GM18499 (cell line): ENCODE measurements around the gene RHBG.
"Not testable (repeated sequence)": the region's sequence is repeated elsewhere in the genome, so short reads cannot be mapped to it uniquely, and the experiment has no call there.

ENCODE experiments used
- ATAC-seq: cut with Tn5 transposase; IDR thresholded peaks from one replicate; pipeline ENCODE4 v1.9.1; 2021; ENCODE audit warnings: moderate number of reproducible peaks; ENCODE audit not compliant: insufficient read depth, unreplicated experiment

The RHBG gene

DNA sequence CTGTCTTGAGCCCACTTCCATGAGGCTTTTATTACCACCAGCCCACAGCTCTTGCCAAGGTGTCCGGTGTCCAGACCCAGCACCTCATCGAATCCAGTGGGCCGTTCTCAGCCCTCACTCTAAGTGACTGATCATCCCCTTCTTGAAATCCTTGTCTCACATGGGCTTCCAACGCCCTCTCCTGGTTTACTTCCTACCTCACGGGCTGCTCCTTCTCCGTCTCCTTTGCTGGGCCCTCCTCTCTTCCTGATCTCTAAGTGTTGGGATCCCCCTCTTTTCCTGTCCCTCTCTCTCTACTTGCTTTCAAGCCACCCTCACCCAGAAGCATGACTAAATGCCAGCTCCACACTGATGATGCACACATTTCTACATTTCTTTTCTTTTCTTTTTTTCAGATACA is 9.0 kb upstream of the RHBG start:
- ATAC-seq = no peak

DNA sequence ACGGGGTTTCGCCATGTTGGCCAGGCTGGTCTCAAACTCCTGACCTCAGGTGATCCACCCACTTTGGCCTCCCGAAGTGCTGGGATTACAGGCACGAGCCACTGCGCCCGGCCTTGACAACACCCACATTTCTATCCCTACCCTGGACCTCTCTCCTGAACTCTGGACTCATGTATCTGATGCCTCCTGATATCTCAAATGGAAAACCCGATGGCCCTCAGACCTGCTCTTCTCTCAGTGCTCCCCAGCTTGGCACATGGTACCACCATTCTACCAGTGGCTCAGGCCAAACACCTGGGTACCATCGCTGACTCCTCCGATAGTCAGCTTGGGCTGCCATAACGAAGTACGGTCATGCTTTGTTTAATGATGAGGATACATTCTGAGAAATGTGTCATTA is 8.5 kb upstream of the RHBG start:
- ATAC-seq = no peak

DNA sequence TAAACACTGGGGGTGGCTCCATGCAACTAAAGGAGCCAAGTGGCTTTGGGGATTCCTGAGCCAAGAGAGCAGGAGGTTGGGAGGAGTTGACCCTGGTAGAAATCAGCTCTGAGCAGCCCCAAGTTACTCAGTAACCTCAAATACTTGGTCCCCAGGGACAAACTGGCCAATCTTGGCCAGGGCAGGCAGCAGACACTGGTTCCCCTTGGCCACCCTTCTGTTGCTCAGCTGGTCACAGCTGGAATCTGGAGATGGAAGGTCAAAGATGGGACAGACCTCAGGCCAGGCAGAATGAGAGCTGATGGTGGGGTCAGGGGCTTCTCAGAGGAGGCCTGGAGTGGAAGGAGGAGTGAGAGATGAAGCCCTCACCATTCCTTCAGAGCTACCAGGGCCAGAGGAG is 3.3 kb upstream of the RHBG start:
- ATAC-seq = no peak

DNA sequence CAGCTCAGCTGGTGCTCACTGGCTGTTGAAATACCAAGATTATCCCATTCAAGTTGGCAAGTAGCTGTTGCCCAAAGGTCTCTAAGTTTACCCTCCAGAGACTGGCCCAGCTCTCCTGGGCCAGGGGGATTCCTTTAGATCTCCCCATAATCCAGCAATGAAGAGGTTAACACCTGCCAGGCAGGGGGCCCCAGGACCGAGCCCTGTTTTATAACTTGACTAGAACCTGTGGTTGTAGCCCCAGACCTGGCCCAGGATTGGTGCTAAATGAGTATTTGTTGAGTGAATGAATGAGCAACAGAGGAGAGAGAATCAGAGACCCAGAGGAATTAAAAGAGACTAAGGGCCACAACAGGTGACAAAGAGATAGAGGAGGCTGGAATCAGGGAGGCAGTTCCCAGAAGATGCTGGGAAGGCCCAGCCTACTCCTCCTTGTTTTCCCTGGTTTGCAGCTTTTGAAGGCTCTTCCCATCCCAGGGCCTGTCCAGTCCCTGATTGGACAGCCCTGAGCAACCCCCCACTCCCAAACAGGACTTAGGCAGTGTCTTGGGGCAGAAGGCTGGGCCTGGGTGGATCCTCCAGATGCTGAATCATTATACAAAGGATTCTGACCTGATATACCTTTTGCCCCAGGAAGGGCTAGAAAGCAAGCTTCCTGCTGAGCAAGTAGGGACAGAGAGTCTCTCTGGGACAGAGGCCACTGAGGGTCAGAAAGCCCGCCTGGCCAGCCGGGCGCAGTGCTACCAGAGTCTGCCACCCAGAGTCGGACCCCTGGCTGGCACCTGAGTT is 2.4 kb upstream of the RHBG start:
- no peak for ATAC-seq

DNA sequence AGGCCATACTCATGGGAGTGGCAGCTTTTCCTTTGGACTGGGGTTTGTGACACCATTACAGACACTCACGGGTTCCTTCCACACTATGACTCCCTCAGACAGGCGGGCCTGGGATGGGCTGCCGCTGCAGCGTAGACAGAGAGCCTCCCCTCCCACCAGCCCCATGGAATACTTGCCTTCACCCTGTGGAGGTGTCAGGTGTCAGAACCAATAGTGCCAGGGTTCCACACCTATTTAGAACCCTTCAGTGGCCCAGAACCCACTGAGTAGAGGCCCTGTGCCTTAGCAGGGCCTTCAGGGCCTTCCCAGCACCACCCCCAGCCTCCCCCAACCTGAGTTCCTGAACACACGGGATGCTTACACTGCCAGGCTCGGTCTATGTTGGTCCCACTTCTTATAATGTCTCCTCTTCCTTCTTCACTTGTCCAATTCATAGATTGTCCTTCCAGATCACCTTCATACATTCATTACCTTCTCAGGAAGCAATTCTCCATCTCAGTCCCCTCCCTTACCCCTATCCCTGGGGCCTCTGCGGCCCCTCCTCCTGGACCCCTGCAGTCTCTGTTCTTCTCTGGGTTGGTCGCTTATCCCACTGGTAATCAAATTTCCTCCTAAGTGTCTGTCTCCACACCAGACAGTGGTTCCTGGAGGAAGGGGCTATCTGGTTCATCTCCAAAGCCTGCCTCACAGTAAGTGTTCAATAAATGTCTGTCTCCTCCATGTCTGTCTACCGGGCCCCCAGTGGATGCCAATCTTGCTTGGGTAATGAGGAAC is 1.4 kb upstream of the RHBG start:
- ATAC-seq = no peak

DNA sequence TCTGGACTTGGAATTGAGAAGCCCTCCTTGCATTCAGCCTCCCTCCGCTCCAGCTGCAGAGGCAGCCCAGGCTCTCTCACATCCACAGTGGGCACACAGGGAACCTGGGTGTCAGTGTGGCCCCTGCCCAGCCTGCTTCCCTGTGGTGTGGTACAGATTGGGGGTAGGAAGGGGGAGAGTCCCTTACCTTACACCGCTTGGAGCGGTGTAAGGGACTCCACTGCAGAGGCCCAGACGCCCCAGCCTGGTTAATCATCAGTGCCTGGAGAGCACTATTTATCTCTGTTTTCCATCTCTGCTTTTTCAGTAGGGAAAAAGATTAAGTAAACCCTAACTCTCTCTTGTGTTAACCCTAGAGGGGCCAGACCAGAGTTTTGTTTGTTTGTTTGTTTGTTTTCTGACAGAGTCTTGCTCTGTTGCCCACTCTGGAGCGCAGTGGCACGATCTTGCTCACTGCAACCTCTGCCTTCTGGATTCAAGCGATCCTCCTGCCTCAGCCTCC is 803 bp upstream of the RHBG start:
- ATAC-seq = no peak

DNA sequence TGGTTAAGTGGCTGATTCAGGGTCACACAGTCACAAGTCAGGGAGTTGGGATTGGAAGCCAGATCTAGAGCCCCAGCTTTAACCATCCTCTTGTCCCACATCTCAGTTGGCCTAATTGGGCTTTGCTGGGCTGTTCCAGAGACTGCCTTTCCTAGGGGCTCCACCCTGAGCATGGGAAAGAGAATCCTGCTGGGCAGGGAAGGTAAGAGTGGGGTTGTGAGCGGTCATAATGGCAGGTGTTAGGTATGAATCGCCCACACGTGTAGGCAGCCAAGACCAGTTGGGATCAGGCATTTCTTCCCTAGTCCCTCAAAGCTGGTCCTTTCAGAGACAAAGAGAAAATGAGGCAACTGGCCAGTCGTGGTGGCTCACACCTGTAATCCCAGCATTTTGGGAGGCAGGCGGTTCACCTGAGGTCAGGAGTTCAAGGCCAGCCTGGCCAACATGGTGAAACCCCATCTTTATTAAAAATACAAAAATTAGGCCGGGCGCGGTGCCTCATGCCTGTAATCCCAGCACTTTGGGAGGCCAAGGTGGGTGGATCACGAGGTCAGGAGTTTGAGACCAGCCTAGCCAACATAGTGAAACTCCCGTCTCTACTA is 775 bp downstream of the RHBG start:
- ATAC-seq = not testable (repeated sequence)

DNA sequence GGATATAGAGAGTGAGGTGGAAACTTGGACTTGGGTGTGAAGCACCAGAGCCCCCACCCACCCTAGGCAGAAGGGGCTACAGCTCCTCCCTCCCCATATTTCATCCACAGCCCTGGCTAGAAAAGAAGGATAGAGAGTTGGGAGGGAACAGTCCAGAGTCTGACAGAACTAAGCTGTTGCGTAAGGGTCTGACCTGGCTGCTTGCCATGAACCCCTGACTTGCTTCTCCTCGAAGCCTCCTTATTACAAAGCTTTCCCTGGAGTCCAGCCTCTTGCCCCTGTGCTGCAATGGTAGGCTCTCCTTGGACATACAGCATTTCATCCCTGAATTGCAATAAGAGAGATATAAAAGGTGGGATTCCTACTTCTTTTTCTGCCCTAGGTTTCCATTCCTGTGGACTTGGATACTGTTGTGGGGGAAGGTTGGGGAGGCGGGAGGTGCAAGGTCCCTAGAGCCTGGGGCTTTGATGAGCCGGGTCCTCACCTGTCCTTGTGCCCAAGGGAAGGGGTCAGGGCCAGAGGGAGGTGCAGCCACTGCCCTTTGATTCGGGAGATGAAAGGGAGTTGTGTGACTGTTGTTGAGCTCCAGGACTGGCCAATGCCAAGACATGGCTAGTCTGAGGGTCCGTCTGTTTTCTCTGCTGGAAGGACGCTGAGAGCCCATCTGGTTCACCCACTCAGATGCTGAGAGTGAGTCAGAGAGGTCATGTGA is 2.7 kb downstream of the RHBG start:
- ATAC-seq = no peak

DNA sequence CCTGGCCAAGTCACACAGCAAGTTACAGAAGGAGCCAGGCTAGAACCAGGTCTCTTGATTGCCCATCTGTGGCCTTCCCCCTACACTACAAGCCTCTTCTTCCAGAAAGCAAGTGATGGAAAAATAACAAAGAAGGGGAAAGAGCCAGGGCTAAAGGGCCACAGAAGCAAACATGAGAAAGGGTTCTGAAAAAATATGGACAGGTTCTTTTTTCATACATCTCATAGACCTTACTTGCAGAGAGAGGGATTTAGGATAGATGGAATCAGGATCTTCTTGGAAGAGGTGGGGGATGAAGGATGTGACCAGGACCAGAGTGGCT is 3.2 kb downstream of the RHBG start:
- ATAC-seq = no peak

DNA sequence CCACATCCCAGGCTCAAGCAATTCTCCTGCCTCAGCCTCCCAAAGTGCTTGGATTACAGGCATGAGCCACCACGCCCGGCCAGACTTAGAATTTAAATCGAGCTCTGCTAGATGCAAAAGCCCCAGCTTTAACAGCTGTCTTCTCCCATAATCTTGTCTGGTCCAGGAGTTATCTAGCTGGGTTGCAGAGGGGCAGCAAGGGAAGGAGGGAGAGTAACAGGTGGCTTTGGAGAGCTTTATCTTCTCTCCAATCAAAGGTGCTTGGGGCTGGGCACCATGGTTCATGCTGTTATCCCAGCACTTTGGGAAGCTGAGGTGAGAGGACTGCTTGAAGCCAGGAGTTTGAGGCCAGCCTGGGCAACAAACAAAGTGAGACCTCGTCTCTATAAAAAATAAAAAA is 3.9 kb downstream of the RHBG start:
- no peak for ATAC-seq

DNA sequence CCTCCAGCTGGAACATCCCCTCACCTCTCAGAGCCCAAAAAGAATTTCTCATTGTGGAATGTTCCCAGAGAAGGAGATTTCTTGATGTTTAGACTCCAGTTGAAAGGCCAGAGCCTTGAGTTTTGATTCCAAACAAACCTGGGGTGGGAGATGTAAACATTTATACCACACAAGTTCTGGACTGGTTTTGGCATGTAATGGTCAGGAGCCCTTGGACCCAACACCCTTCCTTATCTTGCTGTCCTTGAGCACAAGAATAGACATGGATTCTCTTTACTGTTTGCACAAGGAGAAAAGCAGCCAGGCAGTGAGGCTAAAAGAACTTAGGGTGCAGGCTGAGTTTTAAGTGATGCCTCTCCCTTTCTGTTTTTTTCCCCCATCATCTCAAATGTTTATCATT is 4.5 kb downstream of the RHBG start:
- ATAC-seq = no peak

DNA sequence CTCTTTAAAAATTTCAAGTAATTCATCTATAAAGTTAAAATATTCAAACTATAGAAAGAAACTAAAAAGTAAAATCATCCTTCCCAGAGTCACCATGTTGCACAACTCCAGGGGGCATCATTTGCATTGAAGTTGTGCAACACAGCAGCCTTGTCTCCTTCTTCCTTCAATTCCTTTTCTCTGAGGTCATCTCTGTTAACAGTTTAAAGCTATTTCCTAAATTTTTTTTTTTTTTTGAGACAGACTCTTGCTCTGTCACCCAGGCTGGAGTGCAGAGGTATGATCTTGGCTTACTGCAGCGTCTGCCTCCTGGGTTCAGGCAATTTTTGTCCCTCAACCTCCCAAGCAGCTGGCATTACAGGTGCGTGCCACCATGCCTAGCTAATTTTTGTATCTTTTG is 7.1 kb downstream of the RHBG start:
- ATAC-seq = no peak

DNA sequence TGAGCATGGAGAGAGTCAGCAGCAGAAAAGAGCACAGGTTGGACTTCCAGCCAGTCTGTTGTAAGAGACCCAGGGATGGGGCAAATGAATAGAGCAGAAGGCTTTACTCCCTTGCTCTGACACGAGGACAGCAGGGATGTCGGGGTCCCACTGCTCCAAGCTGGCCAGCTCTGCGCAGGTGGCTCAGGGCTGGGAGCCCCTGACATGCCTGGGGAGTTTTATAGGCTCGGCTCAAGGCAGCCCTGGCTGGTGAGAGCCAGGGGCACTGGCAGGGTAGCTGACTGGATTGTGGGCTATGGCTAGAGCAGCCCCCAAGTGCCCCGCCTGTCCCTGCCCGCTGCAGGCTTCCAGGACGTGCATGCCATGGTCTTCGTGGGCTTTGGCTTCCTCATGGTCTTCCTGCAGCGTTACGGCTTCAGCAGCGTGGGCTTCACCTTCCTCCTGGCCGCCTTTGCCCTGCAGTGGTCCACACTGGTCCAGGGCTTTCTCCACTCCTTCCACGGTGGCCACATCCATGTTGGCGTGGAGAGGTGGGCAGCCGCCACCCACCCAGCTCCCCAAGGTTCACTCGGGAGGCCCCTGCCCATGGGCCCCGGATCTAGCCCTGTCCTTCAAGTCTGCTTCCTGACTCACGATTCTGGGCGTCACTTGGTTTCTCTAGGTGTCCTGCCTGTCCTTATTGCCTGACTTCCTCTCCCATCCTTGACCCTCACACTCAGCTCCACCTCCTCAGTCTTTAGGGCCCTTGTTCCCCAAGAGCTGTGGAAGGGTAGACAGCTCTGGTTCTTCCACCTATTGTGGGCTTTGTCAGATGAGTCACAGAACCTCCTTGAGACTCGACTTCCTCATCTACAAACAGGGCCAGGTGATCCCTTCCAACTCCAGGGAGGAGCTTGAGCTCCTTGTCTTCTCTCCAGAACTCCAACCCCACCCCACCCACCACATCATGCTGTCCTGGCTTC is 8.2 kb downstream of the RHBG start:
- no peak for ATAC-seq

DNA sequence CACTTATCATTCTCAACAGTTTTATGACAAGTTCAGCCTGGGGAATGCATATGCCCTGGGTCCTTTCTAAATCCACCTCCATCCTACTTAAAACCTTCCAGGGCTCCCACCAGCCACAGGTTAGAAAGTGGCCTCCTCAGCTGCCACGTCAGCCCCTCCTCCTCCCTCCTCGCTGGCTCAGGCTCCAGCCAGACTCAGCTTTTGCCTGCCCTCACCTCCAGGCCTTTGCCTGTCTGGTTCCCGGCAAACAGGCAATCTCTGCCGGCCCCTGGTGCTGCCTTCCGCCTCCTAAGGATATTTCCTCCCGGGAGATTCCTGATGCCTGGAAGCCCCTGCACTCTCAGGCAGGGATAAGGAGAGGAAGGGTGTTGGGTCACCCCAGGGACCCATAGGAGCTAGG is 9.5 kb downstream of the RHBG start:
- no peak for ATAC-seq

DNA sequence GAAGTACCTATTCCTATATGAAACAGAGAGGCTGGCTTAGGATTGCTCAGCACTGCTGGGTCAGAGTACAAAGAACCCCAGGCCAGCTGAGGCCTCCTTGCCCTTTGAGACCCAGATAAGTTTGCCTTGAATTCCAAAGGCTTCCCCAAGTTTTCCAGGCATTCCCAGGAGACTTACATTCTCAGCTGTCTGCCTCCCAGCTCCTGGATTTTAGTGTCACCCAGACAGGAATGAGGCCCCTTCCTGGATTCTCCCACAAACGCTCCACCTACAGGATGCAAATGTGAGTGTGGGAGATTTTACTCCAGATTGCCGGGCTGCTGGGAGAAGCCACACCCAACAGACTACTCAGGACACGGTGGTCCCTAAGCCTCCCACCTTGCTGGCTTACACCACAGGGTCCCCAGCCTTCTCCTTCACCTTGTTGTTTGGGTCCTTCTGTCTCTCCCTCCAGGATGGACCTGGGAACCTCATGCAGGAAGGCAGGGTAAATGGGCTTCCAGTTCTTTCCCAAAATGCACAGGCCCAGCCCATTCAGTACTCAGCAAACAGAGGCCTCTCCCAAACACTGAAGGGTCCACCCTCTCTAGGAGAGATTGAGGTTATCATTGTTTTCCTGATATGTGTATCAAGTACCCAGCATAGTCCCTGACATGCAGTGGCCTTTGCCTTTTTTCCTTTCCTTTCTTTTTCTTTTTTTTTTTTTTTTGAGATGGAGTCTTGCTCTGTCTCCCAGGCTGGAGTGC is 10.6 kb downstream of the RHBG start:
- ATAC-seq = no peak

DNA sequence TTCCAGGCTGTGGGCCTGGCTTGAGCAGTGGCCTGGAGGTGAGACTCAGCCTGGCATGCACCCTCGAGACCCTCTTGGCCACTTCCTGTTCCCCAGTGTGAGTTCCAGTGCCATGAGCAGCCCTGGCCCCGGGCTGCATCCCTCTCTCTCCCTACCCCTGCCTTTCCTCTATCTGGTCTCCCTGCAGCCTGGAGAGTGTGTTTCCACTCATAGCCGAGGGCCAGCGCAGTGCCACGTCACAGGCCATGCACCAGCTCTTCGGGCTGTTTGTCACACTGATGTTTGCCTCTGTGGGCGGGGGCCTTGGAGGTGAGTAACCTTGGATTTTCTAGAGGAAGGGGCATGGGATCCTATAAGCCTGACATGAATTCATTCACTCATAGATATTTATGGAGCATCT is 13.6 kb downstream of the RHBG start:
- no peak for ATAC-seq

DNA sequence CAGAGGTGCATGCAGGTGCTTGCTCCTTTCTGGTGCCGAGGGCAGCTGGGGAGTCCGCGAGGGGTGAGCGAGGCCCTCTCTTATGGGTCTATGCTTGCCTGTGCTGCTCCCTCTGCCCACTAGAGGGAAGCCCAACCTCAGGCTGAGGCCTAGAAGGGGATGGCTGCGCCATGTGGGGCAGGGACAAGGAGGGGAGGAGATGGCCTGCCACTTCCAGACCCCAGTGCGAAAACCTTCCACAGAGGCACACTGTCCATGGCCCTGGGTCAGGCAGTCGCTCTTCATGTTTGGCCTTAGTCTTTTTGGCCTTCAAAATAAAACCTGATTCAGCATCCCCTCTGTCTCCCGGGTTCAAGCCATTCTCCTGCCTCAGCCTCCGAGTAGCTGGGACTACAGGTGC is 14.0 kb downstream of the RHBG start:
- ATAC-seq = no peak

DNA sequence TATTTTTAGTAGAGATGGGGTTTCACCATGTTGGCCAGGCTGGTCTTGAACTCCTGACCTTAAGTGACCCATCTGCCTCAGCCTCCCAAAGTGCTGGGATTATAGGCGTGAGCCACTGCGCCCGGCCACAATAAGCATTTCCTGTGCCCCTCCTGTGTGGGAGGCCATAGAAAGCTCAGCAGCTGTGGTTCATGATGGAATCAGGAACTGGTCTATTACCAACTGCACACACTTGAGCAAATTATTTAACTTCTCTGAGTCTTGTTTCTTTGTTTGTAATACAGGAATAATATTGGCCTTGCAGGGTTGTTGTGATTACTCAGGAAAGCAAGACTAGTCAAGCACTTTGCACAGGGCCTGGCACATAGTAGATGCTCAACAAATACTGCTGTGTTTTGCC is 15.0 kb downstream of the RHBG start:
- no peak for ATAC-seq

DNA sequence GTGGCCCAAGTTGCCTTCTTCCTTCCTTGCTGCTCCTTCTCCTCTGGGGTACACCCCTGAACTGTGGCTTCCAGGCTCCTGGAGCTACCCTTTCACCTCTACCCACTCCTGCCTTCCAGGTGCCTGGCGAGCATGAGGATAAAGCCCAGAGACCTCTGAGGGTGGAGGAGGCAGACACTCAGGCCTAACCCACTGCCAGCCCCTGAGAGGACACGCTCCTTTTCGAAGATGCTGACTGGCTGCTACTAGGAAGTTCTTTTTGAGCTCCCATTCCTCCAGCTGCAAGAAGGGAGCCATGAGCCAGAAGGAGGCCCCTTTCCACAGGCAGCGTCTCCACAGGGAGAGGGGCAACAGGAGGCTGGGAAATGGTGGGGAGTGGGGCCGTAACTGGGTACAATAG is 15.6 kb downstream of the RHBG start:
- ATAC-seq = no peak
